ENCODE results near the gene PAK1.

Gene PAK1

DNA sequence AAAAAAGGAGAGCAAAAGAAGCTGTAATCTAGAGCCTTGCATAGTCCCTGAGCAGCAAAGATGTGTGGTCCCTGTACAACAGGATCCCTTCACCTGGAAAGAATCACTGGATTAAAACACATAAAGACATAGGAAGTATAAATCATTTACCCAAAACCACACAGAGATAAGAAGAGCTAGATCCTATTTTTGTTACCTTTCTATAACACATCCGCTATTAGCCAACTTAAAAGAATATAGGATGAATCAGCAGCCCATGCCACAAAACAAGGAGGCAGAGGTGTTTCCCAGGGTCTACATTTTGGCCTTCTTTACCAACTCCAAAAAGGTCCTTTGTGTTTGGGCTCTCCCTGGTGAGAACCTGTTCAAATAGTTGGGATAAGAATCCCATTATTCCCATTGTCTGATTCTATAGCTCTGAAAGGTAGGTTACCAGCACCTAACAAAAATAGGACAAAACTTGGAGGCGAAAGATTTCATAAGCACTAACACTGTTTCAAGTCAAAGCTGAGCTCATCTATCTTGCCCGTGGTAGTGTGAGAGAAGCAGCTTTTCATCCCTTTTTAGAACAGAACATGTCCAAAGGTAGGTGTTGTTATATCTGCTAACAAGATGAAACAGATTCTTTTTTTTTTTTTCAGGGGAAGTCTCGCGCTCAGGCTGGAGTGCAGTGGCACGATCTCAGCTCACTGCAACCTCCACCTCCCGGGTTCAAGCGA lies 26.8 kb downstream of the PAK1 start:
- TF ChIP-seq PPARA (CRISPR knock-in tag; IDR thresholded peaks at IDR 0.05; ENCODE audit: borderline replicate concordance) = no peak
- TF ChIP-seq CSDC2 (CRISPR knock-in tag; IDR thresholded peaks at IDR 0.05) = no peak
- no peak for TF ChIP-seq ZFP3 (CRISPR knock-in tag; IDR thresholded peaks at IDR 0.05)
- no peak for TF ChIP-seq ISL1 (CRISPR knock-in tag; IDR thresholded peaks at IDR 0.05)
- TF ChIP-seq RARB (CRISPR knock-in tag; IDR thresholded peaks at IDR 0.05) = no peak
- no peak for TF ChIP-seq CREB5 (CRISPR knock-in tag; IDR thresholded peaks at IDR 0.05; ENCODE audit: low read depth)
- no peak for TF ChIP-seq ZFP30 (CRISPR knock-in tag; IDR thresholded peaks at IDR 0.05)
- no peak for TF ChIP-seq ESRRG (CRISPR knock-in tag; IDR thresholded peaks at IDR 0.05)
- TF ChIP-seq TCF4 (CRISPR knock-in tag; IDR thresholded peaks at IDR 0.05; ENCODE audit: borderline replicate concordance) = no peak
- TF ChIP-seq BACH2 (CRISPR knock-in tag; IDR thresholded peaks at IDR 0.05; ENCODE audit: borderline replicate concordance) = no peak
- no peak for TF ChIP-seq GLIS3 (CRISPR knock-in tag; IDR thresholded peaks at IDR 0.05)
- no peak for TF ChIP-seq ZC3H10 (CRISPR knock-in tag; IDR thresholded peaks at IDR 0.05)
- ATAC-seq = no peak

DNA sequence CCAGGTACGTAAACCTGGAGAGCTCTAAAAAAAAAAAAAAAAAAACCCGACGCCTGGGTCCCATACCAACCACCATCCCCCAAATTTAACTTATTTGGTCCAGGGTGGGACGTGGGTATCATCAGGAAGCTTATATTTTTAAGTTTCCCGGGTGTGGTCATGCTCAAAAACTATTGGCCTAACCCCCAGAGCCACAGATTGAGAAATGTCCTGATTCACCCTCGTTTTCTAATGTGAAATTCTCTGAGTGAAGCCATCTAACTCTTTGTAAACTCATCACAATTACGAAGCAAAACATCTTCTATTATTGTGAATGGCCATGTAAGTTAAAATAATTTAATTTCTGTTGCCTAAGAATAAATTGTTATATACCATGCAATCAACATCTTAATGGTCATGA lies 29.6 kb downstream of the PAK1 start:
- no peak for TF ChIP-seq SNAI2 (CRISPR knock-in tag; IDR thresholded peaks at IDR 0.05)
- no peak for TF ChIP-seq CREB5 (CRISPR knock-in tag; IDR thresholded peaks at IDR 0.05; ENCODE audit: low read depth)
- TF ChIP-seq, protein P1, sequence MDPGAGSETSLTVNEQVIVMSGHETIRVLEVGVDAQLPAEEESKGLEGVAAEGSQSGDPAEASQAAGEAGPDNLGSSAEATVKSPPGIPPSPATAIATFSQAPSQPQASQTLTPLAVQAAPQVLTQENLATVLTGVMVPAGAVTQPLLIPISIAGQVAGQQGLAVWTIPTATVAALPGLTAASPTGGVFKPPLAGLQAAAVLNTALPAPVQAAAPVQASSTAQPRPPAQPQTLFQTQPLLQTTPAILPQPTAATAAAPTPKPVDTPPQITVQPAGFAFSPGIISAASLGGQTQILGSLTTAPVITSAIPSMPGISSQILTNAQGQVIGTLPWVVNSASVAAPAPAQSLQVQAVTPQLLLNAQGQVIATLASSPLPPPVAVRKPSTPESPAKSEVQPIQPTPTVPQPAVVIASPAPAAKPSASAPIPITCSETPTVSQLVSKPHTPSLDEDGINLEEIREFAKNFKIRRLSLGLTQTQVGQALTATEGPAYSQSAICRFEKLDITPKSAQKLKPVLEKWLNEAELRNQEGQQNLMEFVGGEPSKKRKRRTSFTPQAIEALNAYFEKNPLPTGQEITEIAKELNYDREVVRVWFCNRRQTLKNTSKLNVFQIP (CRISPR knock-in tag; IDR thresholded peaks at IDR 0.05; ENCODE audit: borderline replicate concordance, low read depth) = no peak
- no peak for TF ChIP-seq BACH2 (CRISPR knock-in tag; IDR thresholded peaks at IDR 0.05; ENCODE audit: borderline replicate concordance)
- no peak for TF ChIP-seq ESRRG (CRISPR knock-in tag; IDR thresholded peaks at IDR 0.05)
- TF ChIP-seq ZFP3 (CRISPR knock-in tag; IDR thresholded peaks at IDR 0.05) = no peak
- no peak for TF ChIP-seq ZNF70 (CRISPR knock-in tag; IDR thresholded peaks at IDR 0.05)
- TF ChIP-seq CSDC2 (CRISPR knock-in tag; IDR thresholded peaks at IDR 0.05) = no peak
- no peak for TF ChIP-seq ISL1 (CRISPR knock-in tag; IDR thresholded peaks at IDR 0.05)
- no peak for TF ChIP-seq ARNTL (CRISPR knock-in tag; IDR thresholded peaks at IDR 0.05; ENCODE audit: borderline replicate concordance, low read depth)
- TF ChIP-seq ZC3H10 (CRISPR knock-in tag; IDR thresholded peaks at IDR 0.05) = no peak
- TF ChIP-seq, protein P2, sequence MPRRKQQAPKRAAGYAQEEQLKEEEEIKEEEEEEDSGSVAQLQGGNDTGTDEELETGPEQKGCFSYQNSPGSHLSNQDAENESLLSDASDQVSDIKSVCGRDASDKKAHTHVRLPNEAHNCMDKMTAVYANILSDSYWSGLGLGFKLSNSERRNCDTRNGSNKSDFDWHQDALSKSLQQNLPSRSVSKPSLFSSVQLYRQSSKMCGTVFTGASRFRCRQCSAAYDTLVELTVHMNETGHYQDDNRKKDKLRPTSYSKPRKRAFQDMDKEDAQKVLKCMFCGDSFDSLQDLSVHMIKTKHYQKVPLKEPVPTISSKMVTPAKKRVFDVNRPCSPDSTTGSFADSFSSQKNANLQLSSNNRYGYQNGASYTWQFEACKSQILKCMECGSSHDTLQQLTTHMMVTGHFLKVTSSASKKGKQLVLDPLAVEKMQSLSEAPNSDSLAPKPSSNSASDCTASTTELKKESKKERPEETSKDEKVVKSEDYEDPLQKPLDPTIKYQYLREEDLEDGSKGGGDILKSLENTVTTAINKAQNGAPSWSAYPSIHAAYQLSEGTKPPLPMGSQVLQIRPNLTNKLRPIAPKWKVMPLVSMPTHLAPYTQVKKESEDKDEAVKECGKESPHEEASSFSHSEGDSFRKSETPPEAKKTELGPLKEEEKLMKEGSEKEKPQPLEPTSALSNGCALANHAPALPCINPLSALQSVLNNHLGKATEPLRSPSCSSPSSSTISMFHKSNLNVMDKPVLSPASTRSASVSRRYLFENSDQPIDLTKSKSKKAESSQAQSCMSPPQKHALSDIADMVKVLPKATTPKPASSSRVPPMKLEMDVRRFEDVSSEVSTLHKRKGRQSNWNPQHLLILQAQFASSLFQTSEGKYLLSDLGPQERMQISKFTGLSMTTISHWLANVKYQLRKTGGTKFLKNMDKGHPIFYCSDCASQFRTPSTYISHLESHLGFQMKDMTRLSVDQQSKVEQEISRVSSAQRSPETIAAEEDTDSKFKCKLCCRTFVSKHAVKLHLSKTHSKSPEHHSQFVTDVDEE (CRISPR knock-in tag; IDR thresholded peaks at IDR 0.05) = no peak
- ATAC-seq = no peak

DNA sequence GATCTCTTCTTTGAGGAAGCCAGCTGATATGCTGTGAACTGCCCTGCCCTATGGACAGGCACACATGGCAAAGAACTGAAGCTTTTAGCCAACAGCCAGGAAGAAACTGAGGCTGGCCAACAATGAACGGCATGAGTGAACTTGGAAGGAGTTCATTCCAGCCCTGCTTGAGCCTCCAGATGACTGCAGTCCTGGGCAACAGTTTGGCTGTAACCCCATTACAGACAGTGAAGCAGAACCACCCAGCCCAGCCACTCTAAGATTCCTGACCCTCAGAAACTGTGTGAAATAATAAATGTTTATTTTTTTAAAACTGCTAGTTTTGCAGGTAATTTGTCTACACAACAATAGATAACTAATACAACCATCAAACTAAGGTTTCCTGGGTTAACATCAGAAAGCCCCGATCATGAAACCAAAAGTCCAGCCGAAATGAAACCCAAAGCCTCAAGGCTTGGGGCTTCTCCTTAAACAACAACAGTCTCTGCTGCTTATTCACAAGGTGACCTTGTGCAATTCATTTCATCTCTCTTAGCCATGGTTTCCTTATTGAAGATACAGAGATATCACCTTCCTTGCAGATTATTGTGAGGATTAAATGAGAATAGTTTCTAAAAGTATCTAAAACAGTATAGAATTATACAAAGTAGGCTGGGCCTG lies 31.4 kb downstream of the PAK1 start:
- ATAC-seq = no peak
- TF ChIP-seq ZNF70 (CRISPR knock-in tag; IDR thresholded peaks at IDR 0.05) (no peak), CSDC2 (CRISPR knock-in tag; IDR thresholded peaks at IDR 0.05) (no peak), ZC3H10 (CRISPR knock-in tag; IDR thresholded peaks at IDR 0.05) (no peak), ISL1 (CRISPR knock-in tag; IDR thresholded peaks at IDR 0.05) (no peak), ZFP30 (CRISPR knock-in tag; IDR thresholded peaks at IDR 0.05) (no peak), ZFP3 (CRISPR knock-in tag; IDR thresholded peaks at IDR 0.05) (no peak), ZNF8 (CRISPR knock-in tag; IDR thresholded peaks at IDR 0.05) (no peak), CREB5 (CRISPR knock-in tag; IDR thresholded peaks at IDR 0.05; ENCODE audit: low read depth) (no peak), ZNF565 (CRISPR knock-in tag; conservative IDR thresholded peaks at IDR 0.05; ENCODE audit: low read depth) (no peak), TCF4 (CRISPR knock-in tag; IDR thresholded peaks at IDR 0.05; ENCODE audit: borderline replicate concordance) (no peak), GLIS3 (CRISPR knock-in tag; IDR thresholded peaks at IDR 0.05) (no peak), ESRRG (CRISPR knock-in tag; IDR thresholded peaks at IDR 0.05) (no peak), PATZ1 (CRISPR knock-in tag; IDR thresholded peaks at IDR 0.05; ENCODE audit: borderline replicate concordance) (no peak)
- TF ChIP-seq, protein P2 (CRISPR knock-in tag; IDR thresholded peaks at IDR 0.05) = no peak

All from SK-N-SH treated with all-trans-retinoic acid at 6 μM for 48 hours (cell line).